Mesendoderm (in vitro differentiated cells): ENCODE results near the gene PBX4.

Experiments
- DNase-seq: peaks from one replicate; pipeline ENCODE4 v3.0.0; 2013
- H2AK5ac ChIP-seq: 2 replicates; pipeline ENCODE4 v1.6.1; 2013; ENCODE audit warnings: low read length, inconsistent platforms
- H2BK120ac ChIP-seq: 2 replicates; pipeline ENCODE4 v1.6.1; 2013; ENCODE audit warnings: low read depth, mild to moderate bottlenecking, low read length, moderate library complexity, mixed read lengths
- H2BK15ac ChIP-seq: replicated peaks from 2 replicates; pipeline ENCODE4 v1.6.1; 2013; ENCODE audit warnings: low read depth, mild to moderate bottlenecking, moderate library complexity
- H2BK5ac ChIP-seq: 2 replicates; pipeline ENCODE4 v1.6.1; 2013; ENCODE audit warnings: low read length, inconsistent platforms
- H3K18ac ChIP-seq: 2 replicates; pipeline ENCODE4 v1.6.1; 2013; ENCODE audit warnings: mild to moderate bottlenecking, low read length, mixed read lengths
- H3K23ac ChIP-seq: one replicate; pipeline ENCODE4 v1.6.1; 2013; ENCODE audit warnings: low read length
- H3K27ac ChIP-seq: 2 replicates; pipeline ENCODE4 v1.5.1; 2013; ENCODE audit warnings: low read depth, mild to moderate bottlenecking, inconsistent platforms, low read length, moderate library complexity
- H3K27me3 ChIP-seq: 2 replicates; pipeline ENCODE4 v1.6.1; 2013; ENCODE audit warnings: low read length, control low read depth, mild to moderate bottlenecking, inconsistent platforms; ENCODE audit not compliant: insufficient read depth, poor library complexity
- H3K36me3 ChIP-seq: 2 replicates; pipeline ENCODE4 v1.6.1; 2013; ENCODE audit warnings: low read length, inconsistent platforms; ENCODE audit not compliant: control insufficient read depth, insufficient read depth
- H3K4ac ChIP-seq: one replicate; pipeline ENCODE4 v1.6.1; 2013; ENCODE audit warnings: low read depth, mild to moderate bottlenecking, low read length, moderate library complexity
- H3K4me1 ChIP-seq: 2 replicates; pipeline ENCODE4 v1.6.1; 2013; ENCODE audit warnings: low read depth, low read length, inconsistent platforms; ENCODE audit not compliant: control insufficient read depth
- H3K4me2 ChIP-seq: 2 replicates; pipeline ENCODE4 v1.6.1; 2013; ENCODE audit warnings: low read length
- H3K4me3 ChIP-seq: 2 replicates; pipeline ENCODE4 v1.5.1; 2013; ENCODE audit warnings: mild to moderate bottlenecking, low read length
- H3K56ac ChIP-seq: one replicate; pipeline ENCODE4 v1.6.1; 2013; ENCODE audit warnings: low read length
- H3K79me1 ChIP-seq: 2 replicates; pipeline ENCODE4 v1.6.1; 2013; ENCODE audit warnings: low read length, inconsistent platforms
- H3K79me2 ChIP-seq: 2 replicates; pipeline ENCODE4 v1.6.1; 2013; ENCODE audit warnings: mild to moderate bottlenecking, low read length; ENCODE audit not compliant: control insufficient read depth, insufficient read depth
- H3K9ac ChIP-seq: 2 replicates; pipeline ENCODE4 v1.6.1; 2013; ENCODE audit warnings: low read length, inconsistent platforms
- H4K5ac ChIP-seq: one replicate; pipeline ENCODE4 v1.6.1; 2013; ENCODE audit warnings: low read length
- H4K8ac ChIP-seq: one replicate; pipeline ENCODE4 v1.6.1; 2013; ENCODE audit warnings: low read depth, mild to moderate bottlenecking, control low read depth, low read length, moderate library complexity
- WGBS: extraction: QIAGEN DNeasy Blood & Tissue Kit; methylation state at CpG from one replicate; pipeline ENCODE4 v1.1.7; 2013; ENCODE audit warnings: low lambda C conversion rate, missing lambda C conversion rate; ENCODE audit not compliant: insufficient coverage; ENCODE audit errors: extremely low coverage; 5-methylcytosine and 5-hydroxymethylcytosine counted together

The PBX4 gene

GRCh38 chr19:19527371-19527656, 91.2 kb downstream of the PBX4 start:
- H3K18ac ChIP-seq: no peak overlapping the region
- H3K79me2 ChIP-seq: peaks cover 7% of the 10 kb centered on the region
- H3K79me1 ChIP-seq: peaks cover 7% of the 10 kb centered on the region
- no peak overlapping the region for H3K4me2 ChIP-seq
- peaks cover 4% of the 10 kb centered on the region for H3K36me3 ChIP-seq
- no peak overlapping the region for H3K27ac ChIP-seq
- no peak overlapping the region for H4K8ac ChIP-seq
- no peak for DNase-seq
- no peak overlapping the region for H3K4me3 ChIP-seq
- no peak overlapping the region for H3K4ac ChIP-seq
- H3K23ac ChIP-seq: no peak overlapping the region
- no peak overlapping the region for H2AK5ac ChIP-seq
- H3K9ac ChIP-seq: no peak overlapping the region
- H4K5ac ChIP-seq: no peak overlapping the region
- H2BK120ac ChIP-seq: no peak overlapping the region
- H2BK15ac ChIP-seq: no peak overlapping the region
- no peak overlapping the region for H2BK5ac ChIP-seq
- H3K56ac ChIP-seq: no peak overlapping the region
- H3K4me1 ChIP-seq: no peaks in the 10 kb centered on the region
- no CpG with 5 or more reads among the region's 9 CpGs for WGBS
- no peaks in the 10 kb centered on the region for H3K27me3 ChIP-seq

GRCh38 chr19:19526581-19527370, 91.7 kb downstream of the PBX4 start:
- no peak for DNase-seq
- Histone ChIP-seq H3K23ac (no peak overlapping the region), H3K27ac (no peak overlapping the region), H3K79me1 (peaks cover 7% of the 10 kb centered on the region), H3K4me2 (no peak overlapping the region), H3K4me3 (no peak overlapping the region), H3K9ac (no peak overlapping the region), H2BK5ac (no peak overlapping the region), H2AK5ac (no peak overlapping the region), H3K36me3 (peaks cover 4% of the 10 kb centered on the region), H3K79me2 (peaks cover 7% of the 10 kb centered on the region), H3K56ac (no peak overlapping the region), H3K4ac (no peak overlapping the region), H4K5ac (no peak overlapping the region), H2BK15ac (no peak overlapping the region), H2BK120ac (no peak overlapping the region), H3K27me3 (no peaks in the 10 kb centered on the region), H4K8ac (no peak overlapping the region), H3K4me1 (no peaks in the 10 kb centered on the region), H3K18ac (no peak overlapping the region)
- no CpG with 5 or more reads among the region's 28 CpGs for WGBS

GRCh38 chr19:19525611-19526380, 92.7 kb downstream of the PBX4 start:
- Histone ChIP-seq H2AK5ac (no peak overlapping the region), H2BK15ac (no peak overlapping the region), H3K4me3 (no peak overlapping the region), H3K18ac (no peak overlapping the region), H2BK120ac (no peak overlapping the region), H3K4me2 (no peak overlapping the region), H3K56ac (no peak overlapping the region), H3K27ac (no peak overlapping the region), H3K4ac (no peak overlapping the region), H3K4me1 (no peaks in the 10 kb centered on the region), H3K36me3 (peaks cover 4% of the 10 kb centered on the region), H2BK5ac (no peak overlapping the region), H3K23ac (no peak overlapping the region), H4K5ac (no peak overlapping the region), H3K27me3 (no peaks in the 10 kb centered on the region), H3K9ac (no peak overlapping the region), H3K79me1 (peaks cover 10% of the 10 kb centered on the region), H4K8ac (no peak overlapping the region), H3K79me2 (peaks cover 11% of the 10 kb centered on the region)
- WGBS: no CpG with 5 or more reads among the region's 23 CpGs
- DNase-seq: no peak

GRCh38 chr19:19524053-19524452, 94.4 kb downstream of the PBX4 start:
- no peak overlapping the region for H3K4ac ChIP-seq
- H2BK120ac ChIP-seq: no peak overlapping the region
- H3K56ac ChIP-seq: no peak overlapping the region
- no peak overlapping the region for H2BK5ac ChIP-seq
- no peak overlapping the region for H3K4me2 ChIP-seq
- H3K79me1 ChIP-seq: peaks cover 21% of the 10 kb centered on the region
- H2BK15ac ChIP-seq: no peak overlapping the region
- H3K23ac ChIP-seq: no peak overlapping the region
- H3K27me3 ChIP-seq: no peaks in the 10 kb centered on the region
- no CpG with 5 or more reads among the region's 7 CpGs for WGBS
- no peak overlapping the region for H2AK5ac ChIP-seq
- H3K36me3 ChIP-seq: peaks cover 6% of the 10 kb centered on the region
- H3K27ac ChIP-seq: no peak overlapping the region
- H3K18ac ChIP-seq: no peak overlapping the region
- H3K9ac ChIP-seq: no peak overlapping the region
- no peak overlapping the region for H3K4me3 ChIP-seq
- no peak overlapping the region for H4K5ac ChIP-seq
- peaks cover 18% of the 10 kb centered on the region for H3K79me2 ChIP-seq
- no peak for DNase-seq
- no peak overlapping the region for H4K8ac ChIP-seq
- no peaks in the 10 kb centered on the region for H3K4me1 ChIP-seq

- H2BK15ac ChIP-seq: no peak overlapping the region
These were observed 95.3 kb downstream of the PBX4 start for GRCh38 chr19:19523177-19523576.

More at GRCh38 chr19:19523177-19523576, 95.3 kb downstream of the PBX4 start:
- no peaks in the 10 kb centered on the region for H3K27me3 ChIP-seq
- no peak overlapping the region for H3K9ac ChIP-seq
- H4K8ac ChIP-seq: no peak overlapping the region
- H3K4me3 ChIP-seq: no peak overlapping the region
- no peak overlapping the region for H3K4ac ChIP-seq
- no peak for DNase-seq
- H2AK5ac ChIP-seq: no peak overlapping the region
- H3K56ac ChIP-seq: no peak overlapping the region
- no peak overlapping the region for H3K27ac ChIP-seq
- H3K4me2 ChIP-seq: no peak overlapping the region
- no peak overlapping the region for H3K18ac ChIP-seq
- no CpG with 5 or more reads among the region's 3 CpGs for WGBS
- peaks cover 21% of the 10 kb centered on the region for H3K79me1 ChIP-seq
- H3K4me1 ChIP-seq: no peaks in the 10 kb centered on the region
- peaks cover 6% of the 10 kb centered on the region for H3K36me3 ChIP-seq
- no peak overlapping the region for H3K23ac ChIP-seq
- H4K5ac ChIP-seq: no peak overlapping the region
- peaks cover 19% of the 10 kb centered on the region for H3K79me2 ChIP-seq
- H2BK5ac ChIP-seq: no peak overlapping the region
- H2BK120ac ChIP-seq: no peak overlapping the region
